Activated T-cell treated with anti-CD3 and anti-CD28 coated beads, Interleukin-2, amount 50 U/mL, for 48 hours (primary cell): ENCODE measurements around the gene LTBP1.

Source experiments
- DNase-seq, 2 experiments: peaks; one replicate each; pipeline ENCODE4 v3.0.0-alpha.2; 2020

Gene LTBP1

GRCh38 chr2:33238111-33238510 lies 291.4 kb downstream of the LTBP1 start:
- DNase-seq = no peak

DNA sequence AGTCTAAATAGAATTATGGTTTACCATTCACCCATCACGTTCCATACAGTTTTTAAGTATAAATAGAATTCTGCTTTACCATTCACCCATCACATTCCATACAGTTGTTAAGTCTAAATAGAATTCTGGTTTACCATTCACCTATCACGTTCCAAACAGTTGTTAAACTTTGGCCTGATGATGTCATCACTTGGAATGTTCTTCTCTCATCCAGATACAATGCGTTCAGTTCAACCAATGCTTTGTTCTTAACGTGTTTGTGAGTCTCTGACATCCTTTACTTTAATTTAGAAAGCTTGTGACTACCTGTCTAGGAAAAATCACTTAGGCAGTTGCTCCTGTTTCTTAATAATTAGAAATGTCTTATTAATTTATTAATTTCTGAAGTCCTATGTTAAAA lies 293.4 kb downstream of the LTBP1 start:
- no peak for DNase-seq

DNA sequence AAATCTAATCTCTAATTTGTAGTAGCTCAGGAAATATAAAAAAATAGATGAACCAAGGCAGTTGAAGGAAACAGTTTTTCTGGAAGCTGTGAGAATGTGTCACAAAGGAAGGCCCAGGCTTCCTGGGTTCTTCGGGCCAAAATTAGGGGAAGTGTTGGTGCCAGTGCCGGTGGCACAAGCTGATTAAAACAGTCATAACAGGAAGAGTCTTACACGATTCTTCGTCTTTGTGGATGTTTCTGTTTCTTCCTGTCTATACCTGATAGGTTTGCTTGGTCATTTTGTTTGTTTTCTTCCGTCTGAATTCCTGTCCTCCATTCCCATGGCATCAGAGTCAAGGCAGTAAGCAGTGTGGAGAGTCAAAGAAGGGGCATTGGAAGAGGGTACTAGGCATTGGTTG lies 294.3 kb downstream of the LTBP1 start:
- DNase-seq = no peak

DNA sequence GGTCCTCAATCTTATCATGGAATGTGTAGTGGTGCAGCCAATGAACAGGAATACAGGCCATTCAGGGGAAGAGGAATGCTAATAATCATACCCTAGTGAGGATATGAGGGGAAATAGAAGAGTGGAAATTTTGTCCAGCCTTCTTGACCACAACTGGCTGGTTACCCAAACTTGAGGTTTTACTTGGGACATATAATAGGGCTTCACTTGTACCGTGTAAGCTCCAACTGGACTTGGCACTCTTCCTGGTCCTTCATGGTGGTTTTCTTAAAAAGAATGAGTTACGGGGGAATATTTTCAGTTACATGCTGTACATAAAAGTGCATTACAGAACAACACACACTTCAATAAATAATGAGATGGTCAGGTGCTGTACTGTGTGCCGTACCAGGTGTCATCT lies 294.8 kb downstream of the LTBP1 start:
- no peak for DNase-seq

- DNase-seq = no peak
Measured at GRCh38 chr2:33242845-33243244, 296.1 kb downstream of the LTBP1 start.

DNA sequence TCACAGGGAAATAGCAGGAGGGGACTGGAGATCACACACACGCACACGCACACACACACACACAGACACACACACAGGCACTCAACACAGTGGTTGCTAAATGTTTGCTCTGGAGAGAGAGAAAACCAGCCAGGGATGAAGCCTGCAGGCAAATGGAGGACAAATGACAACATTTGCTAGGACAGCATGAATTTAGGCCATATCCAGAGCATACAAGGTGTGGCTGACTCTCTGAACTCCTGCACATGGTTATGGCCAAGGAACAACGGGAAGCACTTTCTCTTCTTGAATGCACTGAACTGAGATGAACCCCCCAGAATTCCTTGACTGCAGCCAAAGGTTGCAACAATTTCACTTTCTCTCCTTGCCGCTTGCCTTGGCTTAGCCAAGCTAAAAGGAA lies 299.7 kb downstream of the LTBP1 start:
- no peak for DNase-seq

GRCh38 chr2:33247365-33247764 lies 300.6 kb downstream of the LTBP1 start:
- DNase-seq = no peak

DNA sequence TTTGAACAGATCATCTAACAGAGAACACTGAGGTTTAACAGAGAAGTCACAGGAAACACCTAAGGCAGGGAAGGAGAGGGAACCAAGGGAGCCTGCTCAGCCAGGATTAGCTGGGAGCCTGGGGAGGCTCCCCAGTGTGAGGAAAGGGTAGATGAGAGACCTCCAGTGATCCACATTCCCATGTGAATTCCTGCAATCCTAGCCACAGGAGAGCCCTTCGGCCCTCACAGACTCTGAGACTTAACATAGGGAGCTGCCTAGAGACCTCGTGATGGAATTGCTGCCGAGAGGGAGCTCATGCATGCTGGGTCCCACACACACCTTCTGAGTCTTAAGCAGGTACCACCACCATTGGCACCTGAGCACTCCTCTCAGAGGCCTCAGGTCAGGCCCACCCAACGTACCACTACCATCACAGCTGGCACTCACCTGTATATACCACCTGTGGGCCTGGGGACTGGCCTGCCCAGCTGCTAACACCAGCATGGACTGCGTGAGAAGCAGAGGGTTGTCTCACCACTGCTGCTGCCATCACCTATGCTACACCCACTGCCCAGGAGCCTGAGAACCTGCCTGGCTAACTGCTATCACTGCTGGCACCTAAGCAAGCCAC lies 303.8 kb downstream of the LTBP1 start:
- DNase-seq = no peak

DNA sequence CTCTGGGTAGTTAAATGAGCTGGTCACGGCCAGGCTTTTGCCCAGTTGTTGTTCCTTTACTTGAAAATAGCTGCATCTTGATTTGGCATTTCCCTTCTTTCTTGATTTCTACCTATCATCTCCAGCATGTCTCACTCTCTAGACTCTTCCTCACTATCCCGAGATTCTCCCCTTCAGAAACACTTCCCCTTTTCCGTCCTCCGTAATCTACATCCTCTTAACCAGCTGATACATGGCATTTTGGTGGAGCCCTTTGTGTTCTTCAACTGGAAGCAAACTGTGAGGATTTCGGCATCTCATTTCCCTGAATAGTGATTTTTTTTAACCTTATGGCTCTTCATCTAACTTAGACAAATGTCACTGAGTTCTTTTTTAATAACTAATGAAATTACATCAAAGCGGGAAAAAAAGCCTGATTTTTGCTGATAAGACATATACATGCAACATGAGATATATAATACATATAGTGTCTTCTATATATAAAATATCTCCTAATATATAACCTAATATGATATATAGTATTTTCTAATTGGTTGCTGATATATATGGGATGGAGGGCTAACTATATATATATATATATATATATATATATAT lies 309.5 kb downstream of the LTBP1 start:
- DNase-seq = no peak

GRCh38 chr2:33258387-33258786 lies 311.6 kb downstream of the LTBP1 start:
- no peak for DNase-seq

DNA sequence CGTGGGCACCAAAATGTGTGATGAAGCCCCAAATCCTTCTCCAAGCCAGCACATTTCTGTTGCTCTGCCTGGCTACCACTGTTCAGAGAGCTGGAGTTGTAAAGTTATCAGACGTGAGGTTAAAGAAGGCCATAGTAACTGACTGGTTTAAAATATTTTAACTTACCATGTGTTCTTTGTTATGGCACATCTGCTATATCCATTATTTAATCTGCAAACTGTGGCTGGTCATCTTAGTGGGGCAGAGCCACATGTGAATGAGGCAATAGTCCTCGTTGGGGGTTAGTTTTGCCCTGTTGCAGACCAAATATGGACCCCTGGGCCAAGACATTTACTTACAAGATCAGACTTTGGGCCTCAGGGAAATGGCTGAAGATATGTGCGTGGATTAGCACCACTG lies 315.3 kb downstream of the LTBP1 start:
- no peak for DNase-seq

- no peak for DNase-seq
Measured at GRCh38 chr2:33264766-33265165, 318.0 kb downstream of the LTBP1 start.

DNA sequence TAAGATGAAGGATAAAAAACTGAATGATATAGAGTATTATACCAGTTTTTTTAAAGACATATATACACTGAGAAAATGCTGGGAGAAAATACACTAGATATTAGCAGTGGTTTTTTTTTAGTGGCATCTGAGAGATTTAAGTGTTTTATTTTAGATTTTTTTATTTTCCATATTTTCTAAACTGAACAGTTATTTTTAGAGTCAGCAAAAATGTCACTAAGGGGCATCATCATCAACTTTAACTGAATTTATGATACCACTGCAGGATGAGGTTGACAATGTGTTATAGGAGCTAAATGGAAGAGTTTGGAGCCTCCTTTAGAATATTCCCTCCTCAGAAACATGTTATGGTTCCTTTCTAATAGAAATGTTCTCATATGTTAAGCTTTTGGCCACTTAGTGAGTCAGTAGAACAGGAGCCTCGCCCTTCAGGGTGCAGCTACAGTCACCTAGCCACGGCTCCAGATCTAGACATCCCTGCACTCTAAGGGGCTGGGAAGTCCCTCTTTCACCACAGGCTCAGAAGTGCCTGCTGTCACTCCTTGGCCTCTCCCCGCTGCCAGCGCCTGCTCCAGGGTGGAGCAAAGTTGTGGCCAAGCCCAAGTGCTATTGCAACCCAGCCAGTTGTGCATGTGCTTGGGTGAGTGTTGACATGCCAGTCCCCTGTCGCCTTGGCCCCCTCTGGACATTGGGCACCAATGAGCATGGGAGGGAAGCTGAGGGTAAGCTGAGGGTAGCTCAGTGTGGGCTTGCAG lies 319.0 kb downstream of the LTBP1 start:
- no peak for DNase-seq

DNA sequence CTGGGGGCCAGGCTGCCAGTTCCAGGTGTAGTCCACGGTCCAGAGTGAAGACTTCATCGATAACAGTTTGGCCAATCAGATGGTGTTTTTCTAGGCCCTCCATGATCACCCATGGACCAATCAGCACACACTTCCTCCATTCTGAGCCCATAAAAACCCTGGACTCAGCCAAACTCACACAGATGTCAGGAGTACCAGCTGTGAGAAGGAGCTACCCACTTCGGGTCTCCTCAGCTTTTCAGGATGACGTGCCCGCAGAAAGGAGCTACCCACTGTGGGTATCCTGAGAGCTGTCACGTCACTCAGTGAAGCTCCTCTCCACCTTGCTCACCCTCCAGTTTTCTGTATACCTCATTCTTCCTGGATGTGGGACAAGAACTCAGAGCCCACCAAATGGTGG lies 319.7 kb downstream of the LTBP1 start:
- no peak for DNase-seq

DNA sequence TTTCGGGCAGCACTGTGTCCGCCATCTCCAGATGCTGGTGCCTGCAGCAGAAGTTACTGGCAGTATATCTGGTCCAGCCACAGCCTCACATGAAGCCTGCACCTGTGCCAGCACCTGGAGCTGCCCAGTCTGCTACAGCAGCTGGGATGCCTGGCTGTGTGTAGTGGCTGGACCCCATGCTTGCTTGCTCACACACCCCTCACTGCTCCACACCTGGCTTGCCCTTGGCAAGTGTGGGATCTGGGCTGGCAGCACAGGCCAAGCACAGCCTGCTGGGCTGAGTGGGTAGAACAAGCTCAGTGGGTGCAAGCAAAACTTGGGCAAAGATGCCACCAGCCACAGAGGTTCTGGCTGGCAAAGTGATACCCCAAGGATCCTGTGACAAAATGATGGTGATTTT lies 320.3 kb downstream of the LTBP1 start:
- DNase-seq = no peak

DNA sequence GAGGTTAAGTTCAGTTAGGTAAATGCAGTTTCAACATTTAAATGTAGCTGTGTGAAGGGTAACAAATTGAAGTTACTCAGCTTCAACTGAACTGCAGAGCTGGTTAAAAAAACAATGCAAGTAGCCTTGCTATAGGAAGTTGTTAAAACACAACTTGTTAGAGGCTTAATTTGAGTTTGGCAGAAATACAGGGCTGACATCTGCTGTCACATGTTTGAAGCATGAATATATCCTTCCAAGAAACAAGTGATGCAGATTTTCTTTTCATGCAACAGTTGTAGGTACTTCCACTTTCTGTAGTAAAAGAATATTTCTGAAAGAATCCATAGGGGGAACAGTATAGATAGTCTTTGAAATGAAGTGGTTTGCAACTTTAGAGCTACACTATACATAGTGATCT lies 321.0 kb downstream of the LTBP1 start:
- no peak for DNase-seq

- no peak for DNase-seq
Measured at GRCh38 chr2:33268246-33268831, 321.6 kb downstream of the LTBP1 start.

- no peak for DNase-seq
Measured at GRCh38 chr2:33272001-33272400, 325.2 kb downstream of the LTBP1 start.

GRCh38 chr2:33273479-33273878 lies 326.7 kb downstream of the LTBP1 start:
- no peak for DNase-seq

- no peak for DNase-seq
Measured at GRCh38 chr2:33274524-33274923, 327.8 kb downstream of the LTBP1 start.

- DNase-seq = peak; percentile 43 to 51
Measured at GRCh38 chr2:33275689-33276444, 329.1 kb downstream of the LTBP1 start.

GRCh38 chr2:33277002-33277426 lies 330.3 kb downstream of the LTBP1 start:
- no peak for DNase-seq

- no peak for DNase-seq
Measured at GRCh38 chr2:33278245-33278943, 331.6 kb downstream of the LTBP1 start.
